Naive thymus-derived CD8-positive, alpha-beta T cell (primary cell): Measurements from ENCODE around the gene TNNT3. TPM values are rescaled to one million over a fixed set of nuclear protein-coding genes. Genes with fewer than 3 reads are reported as not detected.
A peak's percentile ranks its signal among the peaks of the same experiment; 100 is the strongest.
"Not testable (repeated sequence)": the region's sequence is repeated elsewhere in the genome, so short reads cannot be mapped to it uniquely, and the experiment has no call there.

Experiments used
- ATAC-seq, 2 donors: fragments of 150-1000 bp; cut with Tn5 transposase in 1 of 2; sonication (Bioruptor Pico), chemical (Tn5 transposase) in 1 of 2; 1 replicate in 1 of 2; 2 replicates in 1 of 2; pipeline ENCODE4 v1.10.0; 2021; ENCODE audit warnings: mild to moderate bottlenecking in 2 of 2, moderate library complexity in 2 of 2
- POLR2A ChIA-PET: fragments of 350-600 bp; sonication (Branson Sonifier 250); formaldehyde crosslinking; loops from one replicate; lab custom pipeline; 2021; ENCODE audit warnings: antibody characterized with exemption; lab: Charles Lee
- DNase-seq, 10 donors: peaks; one replicate each; pipeline versions ENCODE4 v3.0.0 to v3.0.0-alpha.2; 2020 to 2022
- H3K27ac Mint-ChIP-seq, 10 donors: one replicate each; pipeline ENCODE4 v1.8.0; 2020 to 2022; ENCODE audit warnings: mild to moderate bottlenecking in 10 of 10, mixed read lengths in 10 of 10, moderate library complexity in 4 of 10, inconsistent platforms in 1 of 10
- H3K27me3 Mint-ChIP-seq, 5 donors: one replicate each; pipeline ENCODE4 v1.8.0; 2021 to 2022; ENCODE audit warnings: mixed read lengths in 5 of 5
- H3K36me3 Mint-ChIP-seq, 3 donors: one replicate each; pipeline ENCODE4 v1.8.0; 2020 to 2022; ENCODE audit warnings: mixed read lengths in 3 of 3, mild to moderate bottlenecking in 2 of 3, inconsistent platforms in 1 of 3
- H3K4me1 Mint-ChIP-seq, 4 donors: one replicate each; pipeline ENCODE4 v1.8.0; 2021 to 2022; ENCODE audit warnings: mixed read lengths in 4 of 4
- H3K4me3 Mint-ChIP-seq, 10 donors: one replicate each; pipeline ENCODE4 v1.8.0; 2020 to 2022; ENCODE audit warnings: mild to moderate bottlenecking in 10 of 10, mixed read lengths in 10 of 10, moderate library complexity in 6 of 10, inconsistent platforms in 1 of 10
- H3K9me3 Mint-ChIP-seq, 9 donors: one replicate each; pipeline ENCODE4 v1.8.0; 2020 to 2022; ENCODE audit warnings: mixed read lengths in 9 of 9, mild to moderate bottlenecking in 3 of 9, inconsistent platforms in 1 of 9, moderate library complexity in 1 of 9
- polyA plus RNA-seq, 3 donors: library from polyadenylated mRNA; unstranded; fragments of 300-500 nt; fragmentation: Illumina TruSeq; gene quantifications; one replicate each; pipeline ENCODE4 v1.2.3, GENCODE V29; 2021
- total RNA-seq, 8 experiments: library from RNA in 2 of 8; stranded (reverse) in 2 of 8; gene quantifications; one replicate each; pipeline ENCODE4 v1.2.3 and lab custom pipeline; 2021 to 2026

TNNT3 gene
- total RNA-seq: 10 to 100 TPM; 28.0 to 29.7 TPM
- under 1 TPM in 1 of 3 donors, not detected in 2; 0.39 TPM for polyA plus RNA-seq
- 0.08 to 34.4 (median 14.9) reads per million in 6 experiments for total RNA-seq (lab: John Stamatoyannopoulos, UW)

- POLR2A ChIA-PET: interaction anchor here (9.4 kb wide), 1 partner anchor 29 kb away, joined by 109 read pairs; the partner anchor contains the start of gene PRR33
- H3K4me3 Mint-ChIP-seq: peak within 1 kb of the TSS in 1 of 10 donors; percentile 58
- H3K9me3 Mint-ChIP-seq: no peaks in the 10 kb centered on the region
Observed at GRCh38 chr11:1919391-1920127, at the start of gene TNNT3. TSS of gene TNNT3 (plus strand) at chr11:1919703. CDS start at chr11:1922875, 3,172 bp downstream.

GRCh38 chr11:1870326-1870696 lies 49.2 kb upstream of the TNNT3 start:
- Mint-ChIP-seq H3K27me3 (no peaks in the 10 kb centered on the region), H3K27ac (peak overlapping the region; percentile 58 to 96 (median 92)), H3K4me3 (peak overlapping the region; percentile 76 to 97 (median 84)), H3K36me3 (peaks cover 0 to 8% (median 0%) of the 10 kb centered on the region in 3 donors), H3K9me3 (no peaks in the 10 kb centered on the region), H3K4me1 (peaks cover 31 to 85% (median 66%) of the 10 kb centered on the region in 4 donors)
- ATAC-seq (peak; percentile 7), DNase-seq (peak in 1 of 10 donors; percentile 3)
- POLR2A ChIA-PET: interaction anchor here (1.2 to 2.9 kb wide), 7 partner anchors 12 to 34 kb away, joined by 4 to 31 read pairs (median 11); partner anchors contain the start of gene LSP1

More at GRCh38 chr11:1919391-1920127, at the start of gene TNNT3:
- Mint-ChIP-seq H3K36me3 (no peaks in the 10 kb centered on the region), H3K4me1 (peaks cover 16 to 50% (median 33%) of the 10 kb centered on the region in 4 donors), H3K27me3 (peaks cover 5 to 11% (median 7%) of the 10 kb centered on the region in 5 donors), H3K27ac (peak within 1 kb of the TSS in 4 of 10 donors; percentile 26 to 67 (median 55))
- DNase-seq (no peak), ATAC-seq (no peak)

- peak; percentile 83 to 89 for ATAC-seq
- peak overlapping the region; percentile 76 to 97 (median 84) for H3K4me3 Mint-ChIP-seq
- peaks cover 29 to 82% (median 63%) of the 10 kb centered on the region in 4 donors for H3K4me1 Mint-ChIP-seq
Observed at GRCh38 chr11:1870721-1871466, 48.6 kb upstream of the TNNT3 start.

GRCh38 chr11:1871531-1871930 lies 48.0 kb upstream of the TNNT3 start:
- POLR2A ChIA-PET: interaction anchor here (1.2 to 2.9 kb wide), 5 partner anchors 15 to 35 kb away, joined by 4 to 31 read pairs (median 24); partner anchors contain the start of gene LSP1
- peaks cover 0 to 4% (median 0%) of the 10 kb centered on the region in 3 donors for H3K36me3 Mint-ChIP-seq
- H3K4me3 Mint-ChIP-seq: peak overlapping the region in 7 of 10 donors; percentile 24 to 92 (median 70)
- DNase-seq (no peak), ATAC-seq (no peak)
- peaks cover 28 to 82% (median 62%) of the 10 kb centered on the region in 4 donors for H3K4me1 Mint-ChIP-seq
- peak overlapping the region in 7 of 10 donors; percentile 80 to 96 (median 92) for H3K27ac Mint-ChIP-seq
- H3K27me3 Mint-ChIP-seq: no peaks in the 10 kb centered on the region
- H3K9me3 Mint-ChIP-seq: no peaks in the 10 kb centered on the region

More at GRCh38 chr11:1870721-1871466, 48.6 kb upstream of the TNNT3 start:
- peak in 9 of 10 donors; percentile 36 to 78 (median 51) for DNase-seq
- Mint-ChIP-seq H3K9me3 (no peaks in the 10 kb centered on the region), H3K27ac (peak overlapping the region; percentile 58 to 96 (median 92)), H3K27me3 (no peaks in the 10 kb centered on the region), H3K36me3 (peaks cover 0 to 5% (median 0%) of the 10 kb centered on the region in 3 donors)
- POLR2A ChIA-PET: interaction anchor here (1.2 to 2.9 kb wide), 7 partner anchors 12 to 34 kb away, joined by 4 to 31 read pairs (median 11); partner anchors contain the start of gene LSP1

GRCh38 chr11:1872267-1872985 lies 47.1 kb upstream of the TNNT3 start:
- H3K27me3 Mint-ChIP-seq: no peaks in the 10 kb centered on the region
- ATAC-seq (no peak), DNase-seq (peak in 1 of 10 donors; percentile 4)
- no peaks in the 10 kb centered on the region for H3K9me3 Mint-ChIP-seq
- POLR2A ChIA-PET: interaction anchor here (0.6 to 1.4 kb wide), 4 partner anchors 16 to 1143 kb away, joined by 3 to 6 read pairs (median 4); no protein-coding TSS in a partner anchor
- H3K4me1 Mint-ChIP-seq: peaks cover 27 to 78% (median 59%) of the 10 kb centered on the region in 4 donors
- H3K4me3 Mint-ChIP-seq: peak overlapping the region in 6 of 10 donors; percentile 20 to 79 (median 66)
- peaks cover 0 to 4% (median 0%) of the 10 kb centered on the region in 3 donors for H3K36me3 Mint-ChIP-seq
- peak overlapping the region; percentile 59 to 91 (median 76) for H3K27ac Mint-ChIP-seq

GRCh38 chr11:1873048-1873812 lies 46.3 kb upstream of the TNNT3 start:
- peaks cover 30 to 78% (median 57%) of the 10 kb centered on the region in 4 donors for H3K4me1 Mint-ChIP-seq
- DNase-seq (peak in 1 of 10 donors; percentile 6), ATAC-seq (no peak)
- POLR2A ChIA-PET: interaction anchor here (0.7 to 1.4 kb wide), 4 partner anchors 16 to 466 kb away, joined by 3 to 6 read pairs (median 4); no protein-coding TSS in a partner anchor
- no peaks in the 10 kb centered on the region for H3K9me3 Mint-ChIP-seq
- no peaks in the 10 kb centered on the region for H3K27me3 Mint-ChIP-seq
- H3K4me3 Mint-ChIP-seq: peak overlapping the region in 4 of 10 donors; percentile 14 to 79 (median 58)
- H3K36me3 Mint-ChIP-seq: no peaks in the 10 kb centered on the region
- peak overlapping the region in 9 of 10 donors; percentile 25 to 91 (median 83) for H3K27ac Mint-ChIP-seq

- not testable (repeated sequence) for H3K9me3 Mint-ChIP-seq, H3K4me3 Mint-ChIP-seq, H3K36me3 Mint-ChIP-seq, DNase-seq, ATAC-seq, H3K27me3 Mint-ChIP-seq
- Mint-ChIP-seq H3K27ac (peak overlapping the region in 6 of 10 donors; percentile 59 to 91 (median 83)), H3K4me1 (peaks cover 29 to 76% (median 57%) of the 10 kb centered on the region in 4 donors)
- POLR2A ChIA-PET: interaction anchor here (0.7 to 2.6 kb wide), 4 partner anchors 20 to 467 kb away, joined by 3 to 13 read pairs (median 4); partner anchors contain the start of gene LSP1
Observed at GRCh38 chr11:1873813-1874150, 45.7 kb upstream of the TNNT3 start.

GRCh38 chr11:1874441-1875092 lies 44.9 kb upstream of the TNNT3 start:
- not testable (repeated sequence) for H3K27me3 Mint-ChIP-seq, H3K9me3 Mint-ChIP-seq, H3K4me3 Mint-ChIP-seq, ATAC-seq, H3K36me3 Mint-ChIP-seq
- Mint-ChIP-seq H3K27ac (peak overlapping the region in 3 of 10 donors; percentile 25 to 72 (median 68)), H3K4me1 (peaks cover 21 to 68% (median 51%) of the 10 kb centered on the region in 4 donors)
- peak in 2 of 10 donors; percentile 3 to 52 for DNase-seq
- POLR2A ChIA-PET: interaction anchor here (1.1 to 2.6 kb wide), 3 partner anchors 8 to 24 kb away, joined by 4 to 13 read pairs (median 8); partner anchors contain the start of gene LSP1

- H3K27ac Mint-ChIP-seq: peak overlapping the region in 8 of 10 donors; percentile 17 to 84 (median 69)
- POLR2A ChIA-PET: interaction anchor here (1.1 to 3.3 kb wide), 5 partner anchors 8 to 36 kb away, joined by 3 to 13 read pairs (median 8); partner anchors contain the start of gene LSP1
- H3K4me3 Mint-ChIP-seq: peak overlapping the region in 5 of 10 donors; percentile 26 to 56 (median 48)
- H3K9me3 Mint-ChIP-seq: no peaks in the 10 kb centered on the region
- peaks cover 24 to 67% (median 48%) of the 10 kb centered on the region in 4 donors for H3K4me1 Mint-ChIP-seq
- H3K27me3 Mint-ChIP-seq: no peaks in the 10 kb centered on the region
- ATAC-seq (no peak), DNase-seq (peak in 1 of 10 donors; percentile 48)
- no peaks in the 10 kb centered on the region for H3K36me3 Mint-ChIP-seq
Observed at GRCh38 chr11:1875093-1875850, 44.2 kb upstream of the TNNT3 start.
